GM19455 (cell line): ENCODE measurements around the gene BUB1B.
A peak's percentile ranks its signal among the peaks of the same experiment; 100 is the strongest.
"Not testable (repeated sequence)": the region's sequence is repeated elsewhere in the genome, so short reads cannot be mapped to it uniquely, and the experiment has no call there.

ENCODE experiments used
- ATAC-seq: cut with Tn5 transposase; IDR thresholded peaks from one replicate; pipeline ENCODE4 v1.9.1; 2021; ENCODE audit not compliant: unreplicated experiment

BUB1B gene, protein sequence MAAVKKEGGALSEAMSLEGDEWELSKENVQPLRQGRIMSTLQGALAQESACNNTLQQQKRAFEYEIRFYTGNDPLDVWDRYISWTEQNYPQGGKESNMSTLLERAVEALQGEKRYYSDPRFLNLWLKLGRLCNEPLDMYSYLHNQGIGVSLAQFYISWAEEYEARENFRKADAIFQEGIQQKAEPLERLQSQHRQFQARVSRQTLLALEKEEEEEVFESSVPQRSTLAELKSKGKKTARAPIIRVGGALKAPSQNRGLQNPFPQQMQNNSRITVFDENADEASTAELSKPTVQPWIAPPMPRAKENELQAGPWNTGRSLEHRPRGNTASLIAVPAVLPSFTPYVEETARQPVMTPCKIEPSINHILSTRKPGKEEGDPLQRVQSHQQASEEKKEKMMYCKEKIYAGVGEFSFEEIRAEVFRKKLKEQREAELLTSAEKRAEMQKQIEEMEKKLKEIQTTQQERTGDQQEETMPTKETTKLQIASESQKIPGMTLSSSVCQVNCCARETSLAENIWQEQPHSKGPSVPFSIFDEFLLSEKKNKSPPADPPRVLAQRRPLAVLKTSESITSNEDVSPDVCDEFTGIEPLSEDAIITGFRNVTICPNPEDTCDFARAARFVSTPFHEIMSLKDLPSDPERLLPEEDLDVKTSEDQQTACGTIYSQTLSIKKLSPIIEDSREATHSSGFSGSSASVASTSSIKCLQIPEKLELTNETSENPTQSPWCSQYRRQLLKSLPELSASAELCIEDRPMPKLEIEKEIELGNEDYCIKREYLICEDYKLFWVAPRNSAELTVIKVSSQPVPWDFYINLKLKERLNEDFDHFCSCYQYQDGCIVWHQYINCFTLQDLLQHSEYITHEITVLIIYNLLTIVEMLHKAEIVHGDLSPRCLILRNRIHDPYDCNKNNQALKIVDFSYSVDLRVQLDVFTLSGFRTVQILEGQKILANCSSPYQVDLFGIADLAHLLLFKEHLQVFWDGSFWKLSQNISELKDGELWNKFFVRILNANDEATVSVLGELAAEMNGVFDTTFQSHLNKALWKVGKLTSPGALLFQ

DNA sequence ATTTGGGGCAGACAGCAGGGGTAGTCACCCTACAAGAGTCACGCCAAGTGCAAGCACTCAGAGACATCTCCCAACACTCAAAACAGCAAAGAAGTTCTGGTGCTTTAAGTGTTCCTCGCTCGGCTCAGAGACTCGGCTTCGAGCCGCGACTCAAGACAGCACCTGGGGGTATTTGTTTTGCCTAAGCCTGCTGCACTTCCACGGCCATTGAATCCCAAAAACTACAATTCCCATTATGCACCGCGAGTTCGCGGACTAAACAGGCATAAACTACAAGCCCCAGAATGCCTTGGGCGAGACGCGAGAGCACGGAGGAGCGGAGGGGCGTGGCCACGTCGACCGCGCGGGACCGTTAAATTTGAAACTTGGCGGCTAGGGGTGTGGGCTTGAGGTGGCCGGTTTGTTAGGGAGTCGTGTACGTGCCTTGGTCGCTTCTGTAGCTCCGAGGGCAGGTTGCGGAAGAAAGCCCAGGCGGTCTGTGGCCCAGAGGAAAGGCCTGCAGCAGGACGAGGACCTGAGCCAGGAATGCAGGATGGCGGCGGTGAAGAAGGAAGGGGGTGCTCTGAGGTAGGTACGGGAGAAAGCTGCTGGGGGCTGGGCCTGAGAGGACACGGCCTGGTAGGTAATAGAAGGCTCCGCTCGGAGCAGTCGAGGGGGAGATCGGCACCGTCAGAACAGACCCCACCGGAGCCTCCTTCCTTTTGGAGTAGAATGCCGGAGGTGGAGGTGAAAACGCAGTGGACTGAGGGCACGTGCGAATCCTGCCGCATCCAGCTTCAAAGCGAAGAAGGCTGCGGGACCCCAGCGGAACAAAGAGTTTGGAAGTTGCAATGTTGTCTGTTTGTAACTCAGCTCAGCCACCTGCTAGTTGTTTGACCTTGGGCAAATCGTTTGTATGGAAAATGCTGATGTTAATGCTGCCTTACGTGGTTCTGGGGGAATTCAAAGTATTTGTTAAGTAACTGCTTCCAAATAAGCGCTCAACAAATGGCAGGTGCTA, at the start of gene BUB1B:
BUB1B (plus strand) TSS at position 381 of the 1,000 bp plus-strand sequence; CDS start at position 533, 152 bp downstream.
- ATAC-seq, result peak; percentile 87

DNA sequence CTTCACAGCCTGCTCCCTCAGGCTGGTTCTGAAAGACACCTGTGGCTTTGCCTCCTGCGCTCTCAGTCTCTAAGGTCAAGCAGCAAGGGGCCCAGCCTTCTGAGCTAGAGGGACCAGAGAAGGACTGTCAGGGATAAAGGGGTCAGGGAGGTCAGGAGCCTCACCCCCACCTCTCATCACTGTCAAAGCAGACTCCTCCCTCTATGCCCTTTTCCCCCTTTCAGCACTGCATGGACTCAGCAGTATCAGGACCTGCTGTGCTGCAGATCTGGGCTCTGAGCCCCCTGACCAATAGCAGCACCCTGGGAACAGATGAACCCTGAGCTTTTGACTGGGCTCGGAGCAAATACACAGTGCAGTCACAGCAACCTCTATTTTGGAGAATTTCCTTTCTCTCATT, 49.0 kb upstream of the BUB1B start:
- no peak for ATAC-seq

DNA sequence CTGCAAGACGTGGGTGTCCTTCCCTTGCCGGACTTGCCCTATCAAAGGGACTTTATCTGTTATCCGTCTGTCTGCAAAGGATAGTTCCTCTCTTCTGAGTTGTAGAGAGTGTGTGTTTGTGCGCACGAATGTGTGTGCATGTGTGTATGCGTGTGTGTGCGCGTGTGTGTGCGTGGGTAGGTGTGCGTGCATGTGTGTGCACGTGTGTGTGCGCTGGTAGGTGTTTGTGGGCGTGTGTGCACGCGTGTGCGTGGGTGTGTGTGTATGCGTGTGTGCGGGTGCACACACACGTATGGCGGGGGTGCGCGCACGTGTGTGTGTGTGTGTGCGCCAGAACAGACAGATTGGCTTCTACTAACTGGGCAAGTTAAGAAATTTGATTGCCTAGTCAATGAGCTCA, 48.1 kb upstream of the BUB1B start:
- no peak for ATAC-seq

DNA sequence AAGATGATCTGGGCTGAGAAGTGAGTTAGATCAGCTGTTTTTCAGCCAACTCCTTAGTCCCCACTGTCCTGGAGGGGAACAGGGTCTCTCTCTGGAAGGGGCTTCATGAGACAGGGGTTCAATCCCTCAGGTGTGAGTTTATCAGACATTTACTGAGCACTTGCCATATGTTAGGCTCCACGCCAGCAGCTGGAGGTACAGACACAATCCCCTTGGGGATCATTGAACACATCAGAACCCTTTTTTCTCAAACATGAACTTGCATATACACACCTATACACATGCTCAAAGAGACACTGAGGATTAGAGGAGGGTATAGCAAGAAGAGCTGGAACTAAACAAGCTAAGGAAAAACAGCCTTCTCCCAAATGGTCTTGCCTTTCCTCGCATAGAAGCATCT, 46.7 kb upstream of the BUB1B start:
- no peak for ATAC-seq

DNA sequence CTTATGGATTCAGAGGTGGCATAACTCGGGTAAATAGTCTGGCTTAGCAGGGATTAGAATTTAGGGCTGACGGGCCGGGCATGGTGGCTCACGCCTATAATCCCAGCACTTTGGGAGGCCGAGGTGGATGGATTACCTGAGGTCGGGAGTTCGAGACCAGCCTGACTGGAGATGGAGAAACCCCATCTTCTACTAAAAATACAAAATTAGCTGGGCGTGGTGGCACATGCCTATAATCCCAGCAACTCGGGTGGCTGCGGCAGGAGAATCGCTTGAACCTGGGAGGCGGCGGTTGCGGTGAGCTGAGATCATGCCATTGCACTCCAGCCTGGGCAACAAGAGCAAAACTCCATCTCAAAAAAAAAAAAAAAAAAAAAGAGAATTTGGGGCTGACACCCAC, 45.8 kb upstream of the BUB1B start:
- ATAC-seq, result not testable (repeated sequence)

DNA sequence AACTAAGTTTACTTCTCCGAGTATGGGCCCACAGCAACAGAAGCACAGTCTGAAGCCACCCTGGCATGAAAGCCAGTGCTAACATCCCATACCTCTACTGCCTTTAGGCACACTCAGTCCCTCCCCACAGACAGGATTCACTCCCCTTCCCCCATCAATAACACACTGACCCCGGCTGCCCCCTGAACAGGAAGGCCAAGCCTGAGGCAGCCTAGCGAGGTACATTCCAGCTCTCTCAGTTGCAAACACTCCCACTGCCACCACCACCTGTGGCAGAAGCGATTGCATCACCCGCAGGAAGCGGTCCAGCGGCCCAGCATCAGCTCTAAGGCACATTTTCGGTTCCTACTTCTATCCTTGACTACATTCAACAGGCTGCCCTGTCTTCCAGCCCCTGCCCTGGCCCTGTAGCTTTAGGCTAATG, 45.2 kb upstream of the BUB1B start:
- ATAC-seq, result peak; percentile 91

DNA sequence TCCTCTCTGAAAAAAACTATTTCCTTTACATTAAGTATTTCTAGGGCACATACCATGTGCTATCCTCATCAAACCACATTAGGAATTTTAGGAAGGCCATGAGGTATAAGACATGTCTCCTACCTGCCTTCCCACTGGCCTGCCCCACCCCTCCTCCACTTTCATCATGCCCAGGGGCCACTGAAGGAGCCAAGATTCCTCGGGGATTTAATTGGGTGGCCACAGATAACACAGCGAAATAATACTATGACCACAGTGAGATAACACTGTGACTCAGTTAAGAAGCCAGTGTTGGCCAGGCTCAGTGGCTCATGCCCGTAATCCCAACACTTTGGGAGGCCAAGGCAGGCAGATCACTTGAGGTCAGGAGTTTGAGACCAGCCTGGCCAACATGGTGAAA, 42.4 kb upstream of the BUB1B start:
- no peak for ATAC-seq

DNA sequence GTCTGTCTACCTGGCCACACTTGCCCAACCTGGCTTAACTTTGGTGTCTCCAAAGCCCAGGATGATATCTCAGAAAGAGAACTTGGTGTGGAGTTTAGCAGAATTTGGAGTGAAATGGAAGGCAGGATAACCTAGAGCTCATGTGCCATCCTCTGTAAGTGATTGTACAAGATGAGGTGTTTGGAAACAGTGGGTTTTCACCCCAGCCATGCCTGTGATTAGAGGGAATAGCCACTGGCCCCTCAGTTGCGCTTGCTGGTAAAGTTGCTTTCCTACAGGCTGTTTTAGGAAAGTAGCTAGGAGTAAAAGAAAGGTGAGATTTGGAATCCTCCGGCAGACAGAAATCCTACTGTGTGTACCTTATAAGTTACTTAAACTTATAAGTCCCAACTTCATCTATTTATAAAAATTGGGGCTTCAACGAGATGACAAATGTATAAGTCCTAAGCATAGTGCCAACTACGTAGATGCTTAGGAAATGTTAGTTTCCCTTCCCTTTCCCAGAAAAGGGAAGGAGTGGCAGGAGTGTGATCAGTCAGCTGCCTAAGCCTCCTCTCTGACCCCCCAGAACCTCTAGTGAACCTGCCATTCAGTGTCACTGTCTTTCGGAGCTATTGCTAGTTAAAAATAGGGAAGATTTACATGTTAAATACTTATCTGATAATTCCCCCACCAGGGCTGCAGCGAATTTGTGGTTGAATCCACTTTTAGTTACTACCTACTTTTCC, 38.8 kb upstream of the BUB1B start:
- ATAC-seq, result no peak

DNA sequence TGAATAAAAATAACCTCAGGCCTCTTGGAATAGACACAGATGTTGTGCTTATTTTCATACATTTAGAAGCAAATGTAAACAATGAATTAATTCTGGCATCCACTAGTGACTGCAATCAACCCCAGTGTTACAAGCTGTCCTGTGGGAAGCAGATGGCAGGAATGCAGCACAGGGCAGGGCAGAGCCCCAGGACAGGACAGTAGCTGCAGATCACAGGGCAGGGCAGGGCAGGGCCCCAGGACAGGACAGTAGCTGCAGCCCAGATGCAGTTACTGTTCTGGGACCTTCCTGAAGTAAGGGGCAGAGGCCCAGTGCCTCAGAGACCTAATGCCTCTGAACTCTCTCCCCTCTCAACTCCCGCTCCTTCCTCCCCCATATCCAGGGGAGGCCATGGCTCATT, 37.9 kb upstream of the BUB1B start:
- not testable (repeated sequence) for ATAC-seq

DNA sequence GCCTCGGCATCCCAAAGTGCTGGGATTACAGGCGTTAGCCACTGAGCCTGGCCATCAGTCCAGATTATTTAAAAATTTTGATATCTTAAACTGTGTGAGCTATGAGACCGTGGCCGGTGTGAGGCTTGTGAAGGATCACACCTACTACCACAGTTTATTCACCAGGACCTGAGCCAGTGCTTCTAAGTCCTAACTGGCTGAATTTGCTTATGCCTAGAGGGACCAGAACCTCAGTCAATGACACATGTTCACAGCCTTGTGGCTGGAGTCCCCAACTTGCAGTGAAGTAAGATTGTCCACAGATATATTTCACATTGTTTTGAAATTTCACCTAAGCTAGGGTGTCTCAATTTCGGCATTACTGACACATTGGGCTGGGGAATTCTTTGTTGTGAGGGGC, 37.0 kb upstream of the BUB1B start:
- ATAC-seq, result not testable (repeated sequence)

DNA sequence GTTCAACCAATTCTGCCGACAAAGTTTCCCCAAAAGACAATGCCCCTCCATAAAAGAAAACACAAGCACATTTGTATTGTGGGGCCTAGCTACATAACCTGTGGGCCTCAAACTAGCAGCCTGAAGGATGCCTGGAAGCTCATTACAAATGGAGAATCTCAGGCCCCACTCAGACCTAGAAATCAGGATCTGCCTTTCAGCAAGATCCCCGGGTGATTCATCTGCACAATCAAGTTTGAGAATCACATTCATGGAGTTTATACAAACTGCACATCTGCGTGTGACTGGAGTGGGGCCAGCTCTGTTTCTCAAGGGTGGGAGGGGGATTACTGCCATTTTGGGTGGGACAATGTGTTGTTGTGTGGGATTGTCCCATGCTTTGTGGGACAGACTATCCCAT, 36.5 kb upstream of the BUB1B start:
- not testable (repeated sequence) for ATAC-seq

DNA sequence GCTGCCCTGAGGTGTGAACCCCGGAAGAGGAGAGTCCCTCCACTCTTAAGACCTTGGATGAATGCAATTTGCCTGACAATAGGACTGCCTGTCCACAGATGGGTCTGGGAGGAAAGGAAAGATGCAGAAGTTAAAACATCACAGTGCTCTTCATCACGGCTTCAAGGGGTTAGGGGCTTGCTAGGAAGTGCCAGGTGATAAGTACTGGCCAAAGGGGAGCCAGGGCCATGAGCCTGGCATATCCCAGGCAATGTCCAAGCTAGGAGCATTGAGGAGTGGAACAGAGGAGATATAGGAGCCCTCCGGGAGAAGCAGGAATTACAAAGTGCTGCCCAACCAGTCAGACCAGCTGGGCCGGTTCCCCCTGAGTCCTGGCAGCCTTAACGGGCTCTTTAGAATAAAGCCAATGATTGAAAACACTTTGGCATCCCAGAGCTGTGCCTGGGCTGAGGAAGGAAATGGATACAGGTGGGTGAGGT, 36.0 kb upstream of the BUB1B start:
- not testable (repeated sequence) for ATAC-seq

DNA sequence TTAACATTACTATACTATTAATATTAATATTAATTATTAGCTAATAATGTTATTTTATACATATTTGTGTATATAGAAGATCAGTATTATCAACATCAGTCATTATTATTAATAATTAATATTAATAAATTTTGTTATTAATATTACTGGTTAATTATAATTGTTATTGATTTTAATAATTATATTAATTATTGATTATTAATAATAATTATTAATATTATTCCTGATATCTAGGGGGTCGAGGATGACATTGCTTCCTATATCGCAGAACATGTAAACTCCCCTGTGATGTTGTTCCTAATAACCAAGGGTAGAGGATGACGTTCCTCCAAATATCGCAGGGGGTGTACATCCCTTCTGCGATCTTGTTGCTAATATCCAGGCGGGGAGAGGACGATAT, 34.9 kb upstream of the BUB1B start:
- ATAC-seq, result no peak

DNA sequence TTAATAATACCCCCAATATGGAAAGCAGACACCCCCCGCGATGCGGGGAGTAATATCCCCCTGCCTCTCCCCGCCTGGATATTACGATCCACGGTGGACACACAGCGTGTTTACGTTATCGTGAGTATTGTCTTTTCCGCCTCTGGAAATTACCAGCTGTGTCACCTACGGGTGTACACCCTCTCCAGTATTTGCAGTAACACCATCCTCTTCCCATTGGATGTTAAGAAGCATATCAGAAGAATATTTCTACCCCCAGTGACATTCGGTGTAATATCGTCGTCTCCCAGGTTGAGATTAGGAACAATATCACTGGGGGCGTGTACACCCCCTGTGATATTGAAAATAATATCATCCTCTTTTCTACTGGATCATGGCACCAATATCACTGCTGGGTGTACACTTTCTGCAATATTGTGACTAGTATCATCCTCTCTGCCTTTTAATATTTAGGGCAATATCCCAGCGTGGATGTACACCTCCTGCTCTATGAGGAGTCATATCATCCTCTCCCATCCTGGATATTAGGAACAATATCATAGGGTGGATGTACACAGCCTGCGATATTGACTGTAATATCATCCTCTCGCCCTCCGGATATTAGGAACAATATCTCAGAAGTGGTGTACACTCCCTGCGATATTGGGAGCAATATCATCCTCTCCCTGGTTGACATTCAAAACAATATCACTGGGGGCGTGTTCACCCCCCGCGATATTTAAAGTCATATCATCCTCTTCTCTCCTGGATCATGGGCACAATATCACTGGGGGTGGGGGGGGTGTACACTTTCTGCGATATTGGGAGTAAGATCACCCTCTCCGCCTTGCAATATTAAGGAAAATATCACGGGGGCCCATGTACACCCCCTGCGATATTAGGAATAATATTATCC, 31.9 kb upstream of the BUB1B start:
- ATAC-seq, result no peak

DNA sequence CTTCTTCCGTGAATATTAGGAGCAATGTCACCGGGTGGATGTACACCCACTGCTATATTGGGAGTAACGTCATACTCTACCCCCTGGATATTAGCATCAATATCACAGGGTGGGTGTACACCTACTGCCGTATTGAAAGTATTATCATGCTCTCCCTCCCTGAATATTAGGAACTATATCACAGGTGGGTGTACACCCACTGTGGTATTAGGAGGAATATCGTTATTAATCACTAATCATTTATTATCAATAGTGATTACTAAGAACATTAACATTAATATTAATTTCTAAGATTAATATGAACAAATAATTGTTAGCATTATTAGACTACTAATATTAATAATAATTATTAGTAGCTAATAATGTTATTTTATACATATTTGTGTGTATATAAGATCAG, 30.8 kb upstream of the BUB1B start:
- ATAC-seq, result no peak

DNA sequence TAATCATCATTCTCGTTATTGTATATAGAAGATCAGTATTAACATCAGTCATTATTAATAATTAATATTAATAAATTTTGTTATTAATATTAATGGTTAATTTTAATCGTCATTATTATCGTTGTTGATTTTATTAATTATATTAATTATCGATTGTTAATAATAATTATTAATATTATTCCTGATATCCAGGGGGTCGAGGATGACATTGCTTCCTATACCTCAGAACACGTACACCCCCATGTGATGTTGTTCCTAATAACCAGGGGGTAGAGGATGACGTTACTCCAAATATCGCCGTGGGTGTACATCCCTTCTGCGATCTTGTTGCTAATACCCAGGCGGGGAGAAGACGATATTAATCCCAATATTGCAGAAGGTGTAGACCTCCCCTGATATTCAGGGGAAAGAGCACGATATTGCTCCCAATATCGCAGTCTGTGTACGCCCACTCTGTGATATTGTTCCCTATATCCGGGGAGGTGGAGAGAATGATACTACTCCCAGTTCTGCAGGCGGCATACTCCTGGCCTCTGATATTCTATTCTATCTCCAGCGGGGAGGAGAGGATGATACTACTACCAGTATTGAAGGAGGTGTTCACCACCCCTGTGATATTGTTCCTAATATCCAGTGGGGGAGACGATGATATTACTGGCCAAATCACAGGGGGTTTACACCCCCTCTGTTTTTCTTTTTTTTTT, 29.9 kb upstream of the BUB1B start:
- ATAC-seq, result no peak

DNA sequence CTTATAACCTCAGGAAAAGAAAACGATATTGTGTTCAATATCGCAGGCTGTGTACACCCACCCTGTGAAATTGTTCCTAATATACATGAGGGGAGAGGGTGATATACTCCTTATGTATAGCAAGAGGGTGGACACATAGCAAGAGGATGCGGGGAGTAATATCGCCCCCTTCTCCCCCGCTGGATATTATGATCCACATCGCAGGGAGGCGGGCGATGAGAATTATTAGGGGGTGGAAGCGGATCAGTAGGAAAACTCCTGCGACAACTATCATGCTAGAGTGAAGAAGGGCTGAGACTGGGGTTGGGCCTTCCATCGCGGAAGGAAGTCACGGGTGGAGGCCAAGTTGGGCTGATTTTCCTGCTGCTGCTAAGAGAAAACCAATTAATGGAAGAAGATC, 27.3 kb upstream of the BUB1B start:
- ATAC-seq, result no peak

DNA sequence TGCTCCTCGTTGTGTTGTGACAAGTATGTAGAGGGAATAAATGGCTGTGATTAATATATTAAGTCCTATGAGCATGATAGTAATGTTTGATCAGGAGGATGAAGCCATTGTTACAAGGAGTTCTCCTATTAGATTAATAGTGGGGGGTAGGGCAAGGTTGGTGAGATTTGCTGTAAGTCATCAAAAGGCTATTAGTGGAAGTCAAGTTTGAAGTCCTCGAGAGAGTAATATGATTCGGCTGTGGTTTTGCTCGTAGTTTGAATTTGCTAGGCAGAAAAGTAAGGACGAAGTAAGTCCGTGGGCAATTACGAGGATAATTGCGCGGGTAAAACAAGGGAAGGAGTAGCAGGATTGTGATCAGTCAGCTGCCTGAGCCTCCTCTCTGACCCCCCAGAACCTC, 26.0 kb upstream of the BUB1B start:
- no peak for ATAC-seq
